PFSK-1 (cell line): ENCODE data around the gene SV2A.

Experiments used
- POLR2AphosphoS5 ChIP-seq: IDR thresholded peaks from 2 replicates; pipeline ENCODE4 v1.6.1; 2012; ENCODE audit warnings: low read depth, mild to moderate bottlenecking, control low read depth, low read length, moderate library complexity
- SIN3A ChIP-seq: IDR thresholded peaks from 2 replicates; pipeline ENCODE4 v1.6.1; 2012; ENCODE audit warnings: mild to moderate bottlenecking, low read length, moderate library complexity, borderline replicate concordance; ENCODE audit not compliant: insufficient read depth
- TAF1 ChIP-seq: IDR thresholded peaks from 2 replicates; pipeline ENCODE4 v1.6.1; 2012; ENCODE audit warnings: low read length, control low read depth, borderline replicate concordance; ENCODE audit not compliant: insufficient read depth
- TF ChIP-seq, protein P1 (sequence below), 2 experiments: IDR thresholded peaks; 2 replicates each; pipeline versions ENCODE4 v1.6.1 to v1.8.0; 2011 to 2012; ENCODE audit warnings: low read depth in 2 of 2, low read length in 2 of 2, control low read depth in 1 of 2, inconsistent platforms in 1 of 2, mild to moderate bottlenecking in 1 of 2, moderate library complexity in 1 of 2; ENCODE audit not compliant: insufficient read depth in 1 of 2

DNA sequence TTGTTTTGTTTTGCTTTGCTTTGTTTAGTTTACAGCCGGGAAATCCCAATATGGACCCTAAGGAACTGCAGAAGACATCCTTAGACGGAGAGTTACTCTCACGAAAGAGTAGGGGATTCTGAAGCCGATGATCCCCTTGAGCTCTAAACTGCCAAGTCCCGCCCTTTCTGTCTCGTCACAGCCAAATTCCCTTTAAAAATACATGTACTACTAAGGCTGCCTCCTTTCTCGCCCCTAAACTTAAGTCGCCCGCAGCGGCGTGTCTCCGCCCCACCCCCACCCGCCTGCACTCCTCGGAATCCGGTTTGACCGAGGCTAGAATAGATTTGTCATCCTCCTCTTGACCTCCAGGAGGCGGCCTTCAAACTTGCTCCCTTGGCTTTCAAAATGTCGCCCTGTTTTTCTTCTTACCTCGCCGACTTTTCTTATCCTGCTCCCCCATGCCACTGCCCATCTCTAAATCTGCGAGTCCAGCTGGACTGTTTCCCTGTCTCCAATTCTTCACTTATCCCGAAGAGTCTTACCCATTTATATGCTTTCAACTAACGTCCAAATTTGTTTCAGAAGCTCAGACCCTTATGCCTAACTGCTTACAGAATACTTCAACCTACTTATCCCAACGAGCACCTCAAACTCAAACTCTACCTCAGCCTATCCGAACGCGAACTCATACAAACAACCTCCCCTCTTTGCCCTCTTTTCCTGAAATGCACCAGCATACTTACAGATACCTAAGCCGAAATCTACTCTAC lies 29.2 kb downstream of the SV2A start:
- no peak for TF ChIP-seq TAF1
- TF ChIP-seq SIN3A, result peak; percentile 87; the same call in 1 of the 2 replicates
- TF ChIP-seq, protein P1, sequence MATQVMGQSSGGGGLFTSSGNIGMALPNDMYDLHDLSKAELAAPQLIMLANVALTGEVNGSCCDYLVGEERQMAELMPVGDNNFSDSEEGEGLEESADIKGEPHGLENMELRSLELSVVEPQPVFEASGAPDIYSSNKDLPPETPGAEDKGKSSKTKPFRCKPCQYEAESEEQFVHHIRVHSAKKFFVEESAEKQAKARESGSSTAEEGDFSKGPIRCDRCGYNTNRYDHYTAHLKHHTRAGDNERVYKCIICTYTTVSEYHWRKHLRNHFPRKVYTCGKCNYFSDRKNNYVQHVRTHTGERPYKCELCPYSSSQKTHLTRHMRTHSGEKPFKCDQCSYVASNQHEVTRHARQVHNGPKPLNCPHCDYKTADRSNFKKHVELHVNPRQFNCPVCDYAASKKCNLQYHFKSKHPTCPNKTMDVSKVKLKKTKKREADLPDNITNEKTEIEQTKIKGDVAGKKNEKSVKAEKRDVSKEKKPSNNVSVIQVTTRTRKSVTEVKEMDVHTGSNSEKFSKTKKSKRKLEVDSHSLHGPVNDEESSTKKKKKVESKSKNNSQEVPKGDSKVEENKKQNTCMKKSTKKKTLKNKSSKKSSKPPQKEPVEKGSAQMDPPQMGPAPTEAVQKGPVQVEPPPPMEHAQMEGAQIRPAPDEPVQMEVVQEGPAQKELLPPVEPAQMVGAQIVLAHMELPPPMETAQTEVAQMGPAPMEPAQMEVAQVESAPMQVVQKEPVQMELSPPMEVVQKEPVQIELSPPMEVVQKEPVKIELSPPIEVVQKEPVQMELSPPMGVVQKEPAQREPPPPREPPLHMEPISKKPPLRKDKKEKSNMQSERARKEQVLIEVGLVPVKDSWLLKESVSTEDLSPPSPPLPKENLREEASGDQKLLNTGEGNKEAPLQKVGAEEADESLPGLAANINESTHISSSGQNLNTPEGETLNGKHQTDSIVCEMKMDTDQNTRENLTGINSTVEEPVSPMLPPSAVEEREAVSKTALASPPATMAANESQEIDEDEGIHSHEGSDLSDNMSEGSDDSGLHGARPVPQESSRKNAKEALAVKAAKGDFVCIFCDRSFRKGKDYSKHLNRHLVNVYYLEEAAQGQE (IDR thresholded peaks at IDR 0.05; ENCODE audit: insufficient read depth in 1 of 2, low read depth in 2 of 2, low read length in 2 of 2), result no peak
- peak; percentile 73 for TF ChIP-seq POLR2AphosphoS5
